Skin of body (tissue), 1 donor: ENCODE measurements around the gene FGFBP1. TPM values are rescaled to one million over a fixed set of nuclear protein-coding genes. Genes with fewer than 3 reads are reported as not detected.

Source experiments
- total RNA-seq: library from RNA; depleted of rRNA; stranded (reverse); fragments of >200 nt; gene quantifications from one replicate; pipeline ENCODE4 v1.2.3, GENCODE V29; 2014

FGFBP1 gene
- total RNA-seq, 1 donor from 2014 or later: 17.6 TPM

Other genes starting within 250 kb of the FGFBP1 start
- 6.8 TPM for gene BST1, start 235.7 kb downstream of the FGFBP1 start, total RNA-seq
- 0.39 TPM for gene CD38, start 160.4 kb downstream of the FGFBP1 start, total RNA-seq
- 2.6 TPM for gene FGFBP2, start 24.4 kb upstream of the FGFBP1 start, total RNA-seq
- gene PROM1, start 145.3 kb upstream of the FGFBP1 start, total RNA-seq: 8.2 TPM